Loucy (cell line): ENCODE measurements around the gene RD3L.

Experiments used
- H2AFZ ChIP-seq: fragments of 200-600 bp; sonication (generic); 2 replicates; pipeline ENCODE4 v1.6.0; 2016; ENCODE audit warnings: antibody characterized with exemption, mild to moderate bottlenecking, low read length, moderate library complexity
- H3F3A ChIP-seq: fragments of 200-600 bp; 2 replicates; pipeline ENCODE4 v1.6.0; 2016; ENCODE audit warnings: antibody characterized with exemption, low read depth, mild to moderate bottlenecking
- H3K27me3 ChIP-seq: fragments of 200-600 bp; sonication (generic); 2 replicates; pipeline ENCODE4 v1.6.1; 2014; ENCODE audit warnings: low read length, mild to moderate bottlenecking; ENCODE audit not compliant: insufficient read depth, poor library complexity, severe bottlenecking
- H3K36me3 ChIP-seq: fragments of 200-600 bp; sonication (generic); 2 replicates; pipeline ENCODE4 v1.6.1; 2016; ENCODE audit warnings: low read length; ENCODE audit not compliant: insufficient read depth
- H3K4me1 ChIP-seq: fragments of 200-600 bp; sonication (generic); 2 replicates; pipeline ENCODE4 v1.5.1; 2014; ENCODE audit warnings: low read length, mild to moderate bottlenecking; ENCODE audit not compliant: insufficient read depth, poor library complexity, severe bottlenecking
- H3K4me2 ChIP-seq: fragments of 200-600 bp; sonication (generic); 2 replicates; pipeline ENCODE4 v1.6.0; 2014; ENCODE audit warnings: antibody characterized with exemption, low read length, low read depth, mild to moderate bottlenecking; ENCODE audit not compliant: poor library complexity, severe bottlenecking
- H3K4me3 ChIP-seq: fragments of 200-600 bp; sonication (generic); 2 replicates; pipeline ENCODE4 v1.5.1; 2014; ENCODE audit warnings: low read length, mild to moderate bottlenecking, mixed read lengths; ENCODE audit not compliant: poor library complexity, severe bottlenecking
- H3K79me2 ChIP-seq: fragments of 200-600 bp; sonication (generic); 2 replicates; pipeline ENCODE4 v1.6.1; 2014; ENCODE audit warnings: low read length; ENCODE audit not compliant: insufficient read depth
- H3K9ac ChIP-seq: fragments of 200-600 bp; sonication (generic); 2 replicates; pipeline ENCODE4 v1.6.0; 2014; ENCODE audit warnings: mild to moderate bottlenecking, low read depth, low read length, moderate library complexity; ENCODE audit not compliant: poor library complexity, severe bottlenecking
- H3K9me2 ChIP-seq: fragments of 200-600 bp; sonication (generic); replicated peaks from 2 replicates; pipeline ENCODE4 v1.6.1; 2016; ENCODE audit warnings: low read depth, low read length, mixed read lengths
- H3K9me3 ChIP-seq: fragments of 200-600 bp; sonication (generic); 2 replicates; pipeline ENCODE4 v1.6.1; 2014; ENCODE audit warnings: mild to moderate bottlenecking, antibody characterized with exemption, low read length, low read depth; ENCODE audit not compliant: insufficient read depth
- H4K20me1 ChIP-seq: fragments of 200-600 bp; sonication (generic); 2 replicates; pipeline ENCODE4 v1.6.0; 2014; ENCODE audit warnings: antibody characterized with exemption, low read length, mild to moderate bottlenecking; ENCODE audit not compliant: insufficient read depth, poor library complexity, severe bottlenecking
- EZH2phosphoT487 ChIP-seq: fragments of 200-600 bp; IDR thresholded peaks from 2 replicates; pipeline ENCODE4 v1.6.1; 2018; ENCODE audit warnings: antibody characterized with exemption, mild to moderate bottlenecking, moderate library complexity, borderline replicate concordance
- TF ChIP-seq, protein P1 (sequence below): fragments of 200-600 bp; sonication (generic); conservative IDR thresholded peaks from 2 replicates; pipeline ENCODE4 v1.5.1; 2014; ENCODE audit warnings: mild to moderate bottlenecking, antibody characterized with exemption, low read length

The RD3L gene

DNA sequence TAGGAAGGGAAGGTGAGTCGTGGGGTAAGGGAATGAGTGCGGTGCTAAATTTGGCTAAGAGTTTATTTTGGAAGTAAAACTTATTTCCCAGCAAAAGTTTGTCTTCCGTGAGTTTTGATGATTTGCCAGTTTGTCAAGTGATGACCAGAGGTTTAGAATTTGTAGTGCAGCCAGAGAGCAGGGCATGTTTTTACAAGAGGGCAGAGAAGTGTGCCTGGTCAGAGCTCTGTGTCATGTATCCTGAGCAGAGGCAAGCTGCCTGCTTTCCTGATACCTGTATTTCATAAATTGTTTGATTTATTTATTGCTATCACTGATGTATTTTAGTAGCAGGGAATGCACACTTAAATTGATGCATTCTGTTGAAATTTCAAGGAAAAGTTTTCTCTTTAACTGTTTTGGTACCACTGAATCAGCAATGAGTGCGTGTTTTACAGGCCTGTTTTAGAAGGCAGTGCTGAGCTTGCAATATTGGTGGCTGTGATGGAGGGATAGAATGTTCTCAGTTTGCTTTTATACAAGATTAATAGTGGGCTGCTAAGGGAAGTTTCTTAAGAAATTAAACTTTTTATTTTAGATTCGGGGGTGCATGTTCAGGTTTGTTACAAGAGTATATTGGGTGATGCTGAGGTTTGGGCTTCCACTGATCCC is 19.7 kb upstream of the RD3L start:
- Histone ChIP-seq H3K4me1 (no peaks in the 10 kb centered on the region), H3F3A (no peaks in the 10 kb centered on the region)

DNA sequence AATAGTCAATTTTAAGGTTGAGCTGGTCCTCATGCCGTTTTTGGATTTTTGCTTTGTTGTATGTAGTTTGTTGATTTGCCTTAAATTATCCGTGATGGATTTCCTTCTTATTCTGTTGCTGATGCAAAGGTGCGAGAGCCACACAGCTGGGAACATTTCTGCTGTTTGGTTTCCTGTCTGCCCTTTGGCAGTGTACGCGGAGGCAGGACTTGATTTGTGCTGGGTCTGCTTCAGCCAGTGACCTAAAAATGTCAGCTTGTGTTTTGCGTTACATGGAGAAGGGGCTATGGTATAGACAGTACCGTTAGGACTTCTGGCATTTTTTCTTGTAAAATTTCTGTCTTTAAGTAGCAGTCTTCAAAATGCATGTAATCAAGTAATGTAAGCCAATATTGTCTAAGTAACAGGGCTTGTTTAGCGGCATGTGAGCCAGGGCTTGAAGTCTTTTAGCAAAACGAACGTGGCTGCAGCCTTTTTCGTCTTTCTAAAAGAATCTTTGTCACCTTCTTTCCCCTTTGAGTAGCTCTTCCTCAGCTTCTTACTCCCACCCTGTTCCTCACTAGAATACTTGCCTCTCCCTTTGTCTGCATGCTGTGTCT is 18.2 kb upstream of the RD3L start:
- Histone ChIP-seq H3K9me2 (no peaks in the 10 kb centered on the region), H3K4me3 (no peak overlapping the region), H3K9ac (no peak overlapping the region), H3K9me3 (no peaks in the 10 kb centered on the region), H3K36me3 (no peaks in the 10 kb centered on the region), H3K4me2 (no peak overlapping the region), H2AFZ (no peak overlapping the region), H3K79me2 (no peaks in the 10 kb centered on the region), H3K4me1 (no peaks in the 10 kb centered on the region), H4K20me1 (no peaks in the 10 kb centered on the region), H3F3A (no peaks in the 10 kb centered on the region), H3K27me3 (no peaks in the 10 kb centered on the region)
- no peak for TF ChIP-seq EZH2phosphoT487
- TF ChIP-seq, protein P1, sequence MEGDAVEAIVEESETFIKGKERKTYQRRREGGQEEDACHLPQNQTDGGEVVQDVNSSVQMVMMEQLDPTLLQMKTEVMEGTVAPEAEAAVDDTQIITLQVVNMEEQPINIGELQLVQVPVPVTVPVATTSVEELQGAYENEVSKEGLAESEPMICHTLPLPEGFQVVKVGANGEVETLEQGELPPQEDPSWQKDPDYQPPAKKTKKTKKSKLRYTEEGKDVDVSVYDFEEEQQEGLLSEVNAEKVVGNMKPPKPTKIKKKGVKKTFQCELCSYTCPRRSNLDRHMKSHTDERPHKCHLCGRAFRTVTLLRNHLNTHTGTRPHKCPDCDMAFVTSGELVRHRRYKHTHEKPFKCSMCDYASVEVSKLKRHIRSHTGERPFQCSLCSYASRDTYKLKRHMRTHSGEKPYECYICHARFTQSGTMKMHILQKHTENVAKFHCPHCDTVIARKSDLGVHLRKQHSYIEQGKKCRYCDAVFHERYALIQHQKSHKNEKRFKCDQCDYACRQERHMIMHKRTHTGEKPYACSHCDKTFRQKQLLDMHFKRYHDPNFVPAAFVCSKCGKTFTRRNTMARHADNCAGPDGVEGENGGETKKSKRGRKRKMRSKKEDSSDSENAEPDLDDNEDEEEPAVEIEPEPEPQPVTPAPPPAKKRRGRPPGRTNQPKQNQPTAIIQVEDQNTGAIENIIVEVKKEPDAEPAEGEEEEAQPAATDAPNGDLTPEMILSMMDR = no peak

More for the DNA sequence above, 19.7 kb upstream of the RD3L start:
- no peaks in the 10 kb centered on the region for H3K27me3 ChIP-seq
- no peak overlapping the region for H2AFZ ChIP-seq
- no peak overlapping the region for H3K4me2 ChIP-seq
- H3K4me3 ChIP-seq = no peak overlapping the region
- no peaks in the 10 kb centered on the region for H3K9me2 ChIP-seq
- no peaks in the 10 kb centered on the region for H4K20me1 ChIP-seq
- TF ChIP-seq EZH2phosphoT487 = no peak
- TF ChIP-seq, protein P1 = no peak
- H3K79me2 ChIP-seq = no peaks in the 10 kb centered on the region
- H3K9ac ChIP-seq = no peak overlapping the region
- no peaks in the 10 kb centered on the region for H3K9me3 ChIP-seq
- H3K36me3 ChIP-seq = no peaks in the 10 kb centered on the region

DNA sequence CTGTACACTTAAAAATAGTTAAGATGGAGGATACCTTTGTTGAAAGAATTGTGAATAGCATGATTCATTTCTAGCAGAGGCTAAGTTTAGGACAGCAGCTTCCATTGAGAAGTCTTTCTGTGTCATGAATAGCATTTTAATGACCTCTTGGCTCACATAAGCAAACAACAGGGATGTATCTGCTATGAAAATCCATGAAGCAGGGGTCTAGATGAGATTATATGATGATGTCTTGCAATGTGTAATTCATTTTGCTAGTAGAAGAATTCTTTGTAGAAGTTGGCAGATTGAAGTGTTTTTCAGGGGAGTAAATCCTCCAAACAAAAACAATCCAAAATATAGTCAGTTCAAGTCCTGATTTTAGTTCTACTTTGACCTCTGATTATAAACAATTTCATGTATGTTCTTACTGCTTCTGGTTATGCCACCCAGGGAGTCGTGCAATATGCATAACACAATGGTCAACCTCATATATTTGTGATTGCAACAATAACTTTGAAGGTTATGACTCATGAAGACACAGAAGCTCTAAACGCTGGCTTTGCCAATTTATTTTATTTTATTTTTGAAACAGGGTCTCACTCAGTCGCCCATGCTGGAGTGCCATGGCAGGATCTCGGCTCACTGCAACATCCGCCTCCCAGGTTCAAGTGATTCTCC is 6.9 kb upstream of the RD3L start:
- Histone ChIP-seq H3K4me3 (no peak overlapping the region), H3K36me3 (no peaks in the 10 kb centered on the region), H3K9me2 (no peaks in the 10 kb centered on the region), H3K9me3 (no peaks in the 10 kb centered on the region), H3K4me1 (no peaks in the 10 kb centered on the region), H3K79me2 (no peaks in the 10 kb centered on the region), H2AFZ (no peak overlapping the region), H4K20me1 (no peaks in the 10 kb centered on the region), H3K4me2 (no peak overlapping the region), H3F3A (no peaks in the 10 kb centered on the region), H3K9ac (no peak overlapping the region), H3K27me3 (no peaks in the 10 kb centered on the region)
- TF ChIP-seq, protein P1 = no peak
- TF ChIP-seq EZH2phosphoT487 = no peak
